Loucy (cell line): ENCODE results near the gene BLNK.

Source experiments
- H2AFZ ChIP-seq: fragments of 200-600 bp; sonication (generic); 2 replicates; pipeline ENCODE4 v1.6.0; 2016; ENCODE audit warnings: antibody characterized with exemption, mild to moderate bottlenecking, low read length, moderate library complexity
- H3F3A ChIP-seq: fragments of 200-600 bp; 2 replicates; pipeline ENCODE4 v1.6.0; 2016; ENCODE audit warnings: antibody characterized with exemption, low read depth, mild to moderate bottlenecking
- H3K27me3 ChIP-seq: fragments of 200-600 bp; sonication (generic); 2 replicates; pipeline ENCODE4 v1.6.1; 2014; ENCODE audit warnings: low read length, mild to moderate bottlenecking; ENCODE audit not compliant: insufficient read depth, poor library complexity, severe bottlenecking
- H3K36me3 ChIP-seq: fragments of 200-600 bp; sonication (generic); 2 replicates; pipeline ENCODE4 v1.6.1; 2016; ENCODE audit warnings: low read length; ENCODE audit not compliant: insufficient read depth
- H3K4me1 ChIP-seq: fragments of 200-600 bp; sonication (generic); 2 replicates; pipeline ENCODE4 v1.5.1; 2014; ENCODE audit warnings: low read length, mild to moderate bottlenecking; ENCODE audit not compliant: insufficient read depth, poor library complexity, severe bottlenecking
- H3K4me2 ChIP-seq: fragments of 200-600 bp; sonication (generic); 2 replicates; pipeline ENCODE4 v1.6.0; 2014; ENCODE audit warnings: antibody characterized with exemption, low read length, low read depth, mild to moderate bottlenecking; ENCODE audit not compliant: poor library complexity, severe bottlenecking
- H3K4me3 ChIP-seq: fragments of 200-600 bp; sonication (generic); 2 replicates; pipeline ENCODE4 v1.5.1; 2014; ENCODE audit warnings: low read length, mild to moderate bottlenecking, mixed read lengths; ENCODE audit not compliant: poor library complexity, severe bottlenecking
- H3K79me2 ChIP-seq: fragments of 200-600 bp; sonication (generic); 2 replicates; pipeline ENCODE4 v1.6.1; 2014; ENCODE audit warnings: low read length; ENCODE audit not compliant: insufficient read depth
- H3K9ac ChIP-seq: fragments of 200-600 bp; sonication (generic); 2 replicates; pipeline ENCODE4 v1.6.0; 2014; ENCODE audit warnings: mild to moderate bottlenecking, low read depth, low read length, moderate library complexity; ENCODE audit not compliant: poor library complexity, severe bottlenecking
- H3K9me2 ChIP-seq: fragments of 200-600 bp; sonication (generic); replicated peaks from 2 replicates; pipeline ENCODE4 v1.6.1; 2016; ENCODE audit warnings: low read depth, low read length, mixed read lengths
- H3K9me3 ChIP-seq: fragments of 200-600 bp; sonication (generic); 2 replicates; pipeline ENCODE4 v1.6.1; 2014; ENCODE audit warnings: mild to moderate bottlenecking, antibody characterized with exemption, low read length, low read depth; ENCODE audit not compliant: insufficient read depth
- H4K20me1 ChIP-seq: fragments of 200-600 bp; sonication (generic); 2 replicates; pipeline ENCODE4 v1.6.0; 2014; ENCODE audit warnings: antibody characterized with exemption, low read length, mild to moderate bottlenecking; ENCODE audit not compliant: insufficient read depth, poor library complexity, severe bottlenecking
- EZH2phosphoT487 ChIP-seq: fragments of 200-600 bp; IDR thresholded peaks from 2 replicates; pipeline ENCODE4 v1.6.1; 2018; ENCODE audit warnings: antibody characterized with exemption, mild to moderate bottlenecking, moderate library complexity, borderline replicate concordance
- TF ChIP-seq, protein P1 (sequence below): fragments of 200-600 bp; sonication (generic); conservative IDR thresholded peaks from 2 replicates; pipeline ENCODE4 v1.5.1; 2014; ENCODE audit warnings: mild to moderate bottlenecking, antibody characterized with exemption, low read length

Gene BLNK

DNA sequence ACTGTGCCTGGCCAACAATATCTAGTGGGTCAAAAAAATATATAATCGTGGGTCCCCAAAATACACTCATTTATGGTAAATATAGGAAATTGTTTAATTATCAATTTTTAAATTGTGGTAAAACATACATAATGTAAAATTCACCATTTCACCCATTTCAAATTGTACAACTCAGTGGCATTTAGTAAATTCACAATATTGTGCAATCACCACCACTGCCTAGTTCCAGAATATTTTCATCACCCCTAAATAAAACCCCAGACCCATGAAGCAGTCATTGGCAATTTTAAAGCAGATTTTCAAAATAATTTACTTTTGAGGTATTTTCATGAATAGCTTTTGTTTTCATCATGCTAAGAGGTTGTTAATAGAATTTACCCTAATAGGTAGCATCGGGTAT, 10.2 kb downstream of the BLNK start:
- Histone ChIP-seq H3K36me3 (no peaks in the 10 kb centered on the region), H3K9ac (no peak overlapping the region), H2AFZ (no peak overlapping the region), H3K27me3 (no peaks in the 10 kb centered on the region), H3K4me3 (no peak overlapping the region), H3K9me3 (no peaks in the 10 kb centered on the region), H3K4me1 (no peaks in the 10 kb centered on the region), H3K9me2 (no peaks in the 10 kb centered on the region), H3K79me2 (no peaks in the 10 kb centered on the region), H3K4me2 (no peak overlapping the region), H4K20me1 (no peaks in the 10 kb centered on the region), H3F3A (no peaks in the 10 kb centered on the region)
- TF ChIP-seq, protein P1, sequence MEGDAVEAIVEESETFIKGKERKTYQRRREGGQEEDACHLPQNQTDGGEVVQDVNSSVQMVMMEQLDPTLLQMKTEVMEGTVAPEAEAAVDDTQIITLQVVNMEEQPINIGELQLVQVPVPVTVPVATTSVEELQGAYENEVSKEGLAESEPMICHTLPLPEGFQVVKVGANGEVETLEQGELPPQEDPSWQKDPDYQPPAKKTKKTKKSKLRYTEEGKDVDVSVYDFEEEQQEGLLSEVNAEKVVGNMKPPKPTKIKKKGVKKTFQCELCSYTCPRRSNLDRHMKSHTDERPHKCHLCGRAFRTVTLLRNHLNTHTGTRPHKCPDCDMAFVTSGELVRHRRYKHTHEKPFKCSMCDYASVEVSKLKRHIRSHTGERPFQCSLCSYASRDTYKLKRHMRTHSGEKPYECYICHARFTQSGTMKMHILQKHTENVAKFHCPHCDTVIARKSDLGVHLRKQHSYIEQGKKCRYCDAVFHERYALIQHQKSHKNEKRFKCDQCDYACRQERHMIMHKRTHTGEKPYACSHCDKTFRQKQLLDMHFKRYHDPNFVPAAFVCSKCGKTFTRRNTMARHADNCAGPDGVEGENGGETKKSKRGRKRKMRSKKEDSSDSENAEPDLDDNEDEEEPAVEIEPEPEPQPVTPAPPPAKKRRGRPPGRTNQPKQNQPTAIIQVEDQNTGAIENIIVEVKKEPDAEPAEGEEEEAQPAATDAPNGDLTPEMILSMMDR, result no peak
- TF ChIP-seq EZH2phosphoT487, result no peak

DNA sequence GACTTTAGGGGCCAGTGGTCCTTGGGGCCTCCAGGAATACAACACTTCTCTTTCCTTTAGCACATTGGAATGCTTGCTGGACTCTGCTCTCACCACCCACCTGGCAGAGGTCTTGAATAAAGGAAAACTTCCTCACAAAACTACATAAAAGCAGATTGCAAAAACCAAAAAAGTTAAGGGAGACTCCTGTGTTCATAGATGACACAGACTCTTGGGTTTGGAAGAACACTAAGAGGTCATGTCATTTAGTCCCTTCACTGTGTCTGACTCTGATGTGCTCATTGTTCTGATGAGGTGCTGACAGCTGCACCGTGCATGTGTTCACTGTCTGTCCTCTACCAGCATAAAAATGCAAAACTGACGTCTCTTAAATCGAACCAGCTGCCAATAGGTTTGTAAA, 11.4 kb downstream of the BLNK start:
- TF ChIP-seq, protein P1, result no peak
- no peak for TF ChIP-seq EZH2phosphoT487
- H3K4me2 ChIP-seq, result no peak overlapping the region
- H2AFZ ChIP-seq, result no peak overlapping the region
- no peaks in the 10 kb centered on the region for H3K9me3 ChIP-seq
- no peaks in the 10 kb centered on the region for H3K36me3 ChIP-seq
- no peaks in the 10 kb centered on the region for H3F3A ChIP-seq
- no peaks in the 10 kb centered on the region for H3K4me1 ChIP-seq
- H4K20me1 ChIP-seq, result no peaks in the 10 kb centered on the region
- H3K4me3 ChIP-seq, result no peak overlapping the region
- no peak overlapping the region for H3K9ac ChIP-seq
- H3K27me3 ChIP-seq, result no peaks in the 10 kb centered on the region
- no peaks in the 10 kb centered on the region for H3K9me2 ChIP-seq
- no peaks in the 10 kb centered on the region for H3K79me2 ChIP-seq

DNA sequence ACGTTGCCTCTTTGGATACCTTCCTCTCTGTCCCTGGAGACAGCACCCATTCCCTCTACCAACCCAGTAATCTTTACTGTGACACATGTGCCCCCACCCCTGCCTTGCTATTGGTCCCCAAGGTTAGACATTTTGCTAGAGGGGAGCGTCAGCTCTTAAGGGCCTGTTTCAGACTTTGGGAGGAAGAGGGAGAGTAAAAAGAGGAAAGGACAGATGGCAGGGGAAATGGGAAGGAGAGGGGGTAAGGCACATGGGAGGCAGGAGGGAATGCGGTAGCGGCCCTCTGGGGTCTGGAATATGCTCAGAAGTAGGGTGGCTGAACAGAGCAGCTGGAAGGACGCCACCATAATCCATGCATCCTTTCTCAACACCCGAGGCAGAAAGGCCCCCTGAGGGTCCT, 12.2 kb downstream of the BLNK start:
- Histone ChIP-seq H3K9me3 (no peaks in the 10 kb centered on the region), H3K27me3 (no peaks in the 10 kb centered on the region)

More for the DNA sequence above, 12.2 kb downstream of the BLNK start:
- Histone ChIP-seq H3K9me2 (no peaks in the 10 kb centered on the region), H2AFZ (no peak overlapping the region), H3F3A (no peaks in the 10 kb centered on the region), H3K36me3 (no peaks in the 10 kb centered on the region), H3K9ac (no peak overlapping the region), H3K4me3 (no peak overlapping the region), H3K79me2 (no peaks in the 10 kb centered on the region), H3K4me1 (no peaks in the 10 kb centered on the region), H3K4me2 (no peak overlapping the region), H4K20me1 (no peaks in the 10 kb centered on the region)
- TF ChIP-seq EZH2phosphoT487, result no peak
- TF ChIP-seq, protein P1, result no peak
